HL-60 (cell line): ENCODE data around the gene OR9Q2.

Source experiments
- DNase-seq, 2 experiments: peaks; one replicate each; pipeline ENCODE4 v3.0.0-alpha.2; 2010 to 2020; ENCODE audit warnings: low read depth in 1 of 2, low spot score in 1 of 2
- H3K27ac ChIP-seq: fragments of 250-450 bp; sonication (Bioruptor Pico); replicated peaks from 2 replicates; pipeline ENCODE4 v1.5.1; 2020; ENCODE audit warnings: mild to moderate bottlenecking, moderate library complexity
- H3K27me3 ChIP-seq: fragments of 250-450 bp; sonication (Bioruptor Pico); 2 replicates; pipeline ENCODE4 v1.5.1; 2021; ENCODE audit warnings: mild to moderate bottlenecking, moderate library complexity; ENCODE audit not compliant: insufficient read depth, poor library complexity, severe bottlenecking
- H3K4me3 ChIP-seq: replicated peaks from 2 replicates; pipeline ENCODE4 v1.5.1; 2011; ENCODE audit warnings: mild to moderate bottlenecking, control low read depth, low read length; ENCODE audit not compliant: insufficient read depth
- CTCF ChIP-seq: IDR thresholded peaks from one replicate; pipeline ENCODE4 v1.5.1; 2011; ENCODE audit warnings: low read length, control low read depth, inconsistent platforms; ENCODE audit not compliant: insufficient read depth
- GABPA ChIP-seq: IDR thresholded peaks from 2 replicates; pipeline ENCODE4 v1.6.1; 2012; ENCODE audit warnings: low read depth
- POLR2AphosphoS5 ChIP-seq: IDR thresholded peaks from 2 replicates; pipeline ENCODE4 v1.6.1; 2012; ENCODE audit warnings: low read depth
- REST ChIP-seq: IDR thresholded peaks from 2 replicates; pipeline ENCODE4 v1.6.1; 2012; ENCODE audit warnings: low read depth; ENCODE audit not compliant: insufficient replicate concordance
- SPI1 ChIP-seq: IDR thresholded peaks from 2 replicates; pipeline ENCODE4 v1.6.1; 2012; ENCODE audit warnings: low read depth, mild to moderate bottlenecking, borderline replicate concordance

OR9Q2 gene

GRCh38 chr11:58193391-58193790 lies 4.5 kb downstream of the OR9Q2 start:
- Histone ChIP-seq H3K27ac (no peak overlapping the region), H3K4me3 (no peak overlapping the region), H3K27me3 (no peaks in the 10 kb centered on the region)
- DNase-seq, result no peak
- TF ChIP-seq SPI1 (no peak), REST (no peak), CTCF (no peak), POLR2AphosphoS5 (no peak), GABPA (no peak)

GRCh38 chr11:58195939-58196338 lies 7.1 kb downstream of the OR9Q2 start:
- DNase-seq, result no peak
- H3K4me3 ChIP-seq, result no peak overlapping the region
- no peak overlapping the region for H3K27ac ChIP-seq
- TF ChIP-seq CTCF (no peak), POLR2AphosphoS5 (no peak), SPI1 (no peak), REST (no peak), GABPA (no peak)
- H3K27me3 ChIP-seq, result no peaks in the 10 kb centered on the region

- Histone ChIP-seq H3K27me3 (no peaks in the 10 kb centered on the region), H3K4me3 (no peak overlapping the region), H3K27ac (no peak overlapping the region)
- TF ChIP-seq REST (no peak), CTCF (no peak), GABPA (no peak), SPI1 (no peak), POLR2AphosphoS5 (no peak)
- DNase-seq, result no peak
These were observed 10.4 kb downstream of the OR9Q2 start for GRCh38 chr11:58199271-58199670.
